IPS DF 4.7 (cell line): ENCODE data around the gene TMEM192.
"Not testable (repeated sequence)": the region's sequence is repeated elsewhere in the genome, so short reads cannot be mapped to it uniquely, and the experiment has no call there.

Source experiments
- DNase-seq: peaks from one replicate; pipeline ENCODE4 v3.0.0-alpha.2; 2013; ENCODE audit warnings: low spot score; ENCODE audit errors: extremely low read depth

Gene TMEM192

GRCh38 chr4:165094873-165095272 lies 17.8 kb downstream of the TMEM192 start:
- no peak for DNase-seq

GRCh38 chr4:165092187-165092586 lies 20.5 kb downstream of the TMEM192 start:
- DNase-seq = not testable (repeated sequence)

DNA sequence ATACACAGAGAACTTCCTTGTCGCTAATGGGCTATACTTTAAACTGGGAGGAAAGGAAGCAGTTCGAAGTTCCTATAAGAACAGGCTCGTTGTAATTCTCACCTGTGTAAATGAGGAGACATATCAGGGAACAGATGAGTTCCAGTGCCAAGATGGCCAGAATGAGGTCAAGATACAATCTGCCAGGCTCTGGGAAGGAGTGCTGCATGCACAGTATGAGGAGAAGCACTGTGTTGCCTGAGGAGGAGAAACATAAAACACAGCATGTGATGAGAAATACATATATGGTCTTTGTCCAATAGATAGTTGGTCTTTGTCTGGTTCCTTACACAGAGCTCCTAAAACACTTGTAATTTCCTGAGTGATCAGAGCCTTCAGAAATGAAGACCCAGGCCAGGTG lies 24.3 kb downstream of the TMEM192 start:
- no peak for DNase-seq

GRCh38 chr4:165085946-165086345 lies 26.7 kb downstream of the TMEM192 start:
- DNase-seq = no peak

- DNase-seq = not testable (repeated sequence)
Measured at GRCh38 chr4:165084787-165085186, 27.9 kb downstream of the TMEM192 start.

DNA sequence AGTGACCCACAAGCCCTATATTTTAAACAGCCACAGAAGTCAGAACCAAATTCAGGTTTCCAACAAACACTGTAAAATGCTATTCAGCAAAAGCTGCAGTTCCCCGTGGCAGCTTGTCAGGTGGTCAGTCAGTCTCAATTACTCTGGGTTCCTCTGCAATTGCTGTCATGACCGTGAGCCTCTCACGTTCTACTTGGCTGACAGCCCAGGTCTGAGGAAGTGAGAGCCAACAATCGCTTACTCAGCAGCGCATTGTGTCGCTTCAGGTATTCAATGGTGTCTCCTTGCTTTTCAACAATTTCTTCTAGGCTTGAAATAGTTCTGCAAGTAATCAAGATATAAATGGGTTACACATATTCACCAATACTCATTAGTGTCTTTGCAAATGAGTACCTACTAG lies 33.2 kb downstream of the TMEM192 start:
- no peak for DNase-seq

- no peak for DNase-seq
Measured at GRCh38 chr4:165077034-165077578, 35.6 kb downstream of the TMEM192 start.

DNA sequence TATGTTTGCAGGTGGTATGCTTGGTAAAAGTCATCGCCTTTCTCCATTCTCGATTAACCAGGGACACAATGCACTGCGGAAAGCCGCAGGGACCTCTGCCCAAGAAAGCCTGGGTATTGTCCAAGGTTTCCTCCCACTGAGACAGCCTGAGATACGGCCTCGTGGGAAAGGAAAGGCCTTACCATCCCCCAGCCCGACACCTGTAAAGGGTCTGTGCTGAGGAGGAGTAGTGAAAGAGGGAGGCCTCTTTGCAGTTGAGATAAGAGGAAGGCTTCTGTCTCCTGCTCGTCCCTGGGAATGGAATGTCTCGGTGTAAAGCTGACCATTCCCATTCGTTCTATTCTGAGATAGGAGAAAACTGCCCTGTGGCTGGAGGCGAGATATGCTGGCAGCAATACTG lies 39.3 kb downstream of the TMEM192 start:
- not testable (repeated sequence) for DNase-seq

GRCh38 chr4:165070560-165070959 lies 42.1 kb downstream of the TMEM192 start:
- DNase-seq = no peak

GRCh38 chr4:165060938-165061337 lies 51.7 kb downstream of the TMEM192 start:
- DNase-seq = no peak

GRCh38 chr4:165059386-165059785 lies 53.3 kb downstream of the TMEM192 start:
- DNase-seq = no peak

- DNase-seq = no peak
Measured at GRCh38 chr4:165058666-165059065, 54.0 kb downstream of the TMEM192 start.

DNA sequence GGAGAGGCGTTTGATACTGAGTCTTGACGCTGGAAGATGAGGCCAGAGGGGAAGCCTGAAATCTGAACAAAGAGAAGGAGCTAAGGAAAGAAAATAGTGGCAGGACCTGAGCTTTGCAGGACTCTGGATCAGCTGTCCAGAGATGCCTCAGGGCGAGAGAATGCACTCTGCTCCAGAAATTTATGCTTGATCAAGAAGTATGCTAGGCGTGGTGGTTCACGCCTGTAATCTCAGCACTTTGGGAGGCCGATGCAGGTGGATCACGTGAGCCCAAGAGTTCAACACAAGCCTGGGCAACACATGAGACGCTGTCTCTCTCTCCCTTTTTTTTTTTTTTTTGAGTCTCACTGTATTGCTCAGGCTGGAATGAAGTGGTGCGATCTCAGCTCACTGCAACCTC lies 57.1 kb downstream of the TMEM192 start:
- no peak for DNase-seq

GRCh38 chr4:165053645-165054044 lies 59.0 kb downstream of the TMEM192 start, which contains the start of gene TRIM75:
TRIM75 (plus strand) TSS chr4:165053866; CDS start chr4:165059148, 5,282 bp downstream.
- no peak for DNase-seq

- no peak for DNase-seq
Measured at GRCh38 chr4:165052627-165053026, 60.0 kb downstream of the TMEM192 start.

GRCh38 chr4:165048170-165048569 lies 64.5 kb downstream of the TMEM192 start:
- no peak for DNase-seq

- no peak for DNase-seq
Measured at GRCh38 chr4:165031436-165032211, 81.0 kb downstream of the TMEM192 start, which contains the start of gene TRIM60. TRIM60 (plus strand) TSS chr4:165031999; CDS start chr4:165040073, 8,074 bp downstream.

- DNase-seq = no peak
Measured at GRCh38 chr4:165027762-165028402, 84.8 kb downstream of the TMEM192 start.

DNA sequence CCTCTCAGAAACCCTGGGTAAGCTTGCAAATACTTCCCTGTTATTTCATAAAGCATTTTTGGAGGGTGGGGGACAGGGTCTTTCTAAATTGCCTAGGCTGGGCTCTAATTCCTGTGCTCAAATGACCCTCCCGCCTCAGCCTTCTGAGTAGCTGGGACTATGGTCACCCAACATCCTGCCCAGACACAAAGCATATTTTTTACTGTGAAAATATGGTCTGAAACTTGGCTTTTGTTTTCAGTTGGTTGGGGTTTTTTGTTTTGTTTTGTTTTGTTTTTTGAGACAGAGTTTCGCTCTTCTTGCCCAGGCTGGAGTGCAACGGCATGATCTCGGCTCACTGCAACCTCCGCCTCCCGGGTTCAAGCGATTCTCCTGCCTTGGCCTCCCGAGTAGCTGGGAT lies 86.9 kb downstream of the TMEM192 start:
- not testable (repeated sequence) for DNase-seq
